Uterus (tissue), 2 donors: ENCODE measurements around the gene RPL27A.

ENCODE experiments used
- POLR2A ChIP-seq, 2 donors: fragments of 450-650 bp; IDR thresholded peaks; one replicate each; pipeline ENCODE4 v1.6.1; 2016; ENCODE audit warnings: antibody characterized with exemption in 2 of 2, mild to moderate bottlenecking in 1 of 2, moderate library complexity in 1 of 2
- TF ChIP-seq, protein P1 (sequence below), 4 experiments: fragments of 200-600 bp in 2 of 4; fragments of 450-650 bp in 2 of 4; sonication (generic) in 2 of 4; IDR thresholded peaks; one replicate each; pipeline ENCODE4 v1.5.1; 2016 to 2019; ENCODE audit warnings: antibody characterized with exemption in 4 of 4, mild to moderate bottlenecking in 2 of 4, moderate library complexity in 1 of 4

DNA sequence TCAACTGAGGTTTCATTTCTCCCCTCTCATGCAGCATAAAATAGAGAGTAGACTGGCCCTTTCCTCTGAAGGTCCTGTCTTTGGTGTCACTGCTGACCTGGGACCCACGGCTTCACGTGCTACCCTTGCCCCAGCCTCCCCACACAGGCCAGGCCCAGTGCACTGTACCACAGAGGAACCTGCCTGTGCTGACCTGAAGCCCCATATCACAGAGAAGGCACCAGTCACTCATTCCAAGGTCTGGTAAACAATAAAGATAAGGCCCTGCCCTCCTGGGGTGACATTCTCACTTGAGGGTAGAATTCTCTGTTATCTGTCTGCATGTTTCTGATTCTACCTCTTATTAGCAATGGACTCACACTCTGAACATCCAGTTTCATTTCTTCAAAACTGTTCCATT is 51.3 kb downstream of the RPL27A start:
- TF ChIP-seq, protein P1, sequence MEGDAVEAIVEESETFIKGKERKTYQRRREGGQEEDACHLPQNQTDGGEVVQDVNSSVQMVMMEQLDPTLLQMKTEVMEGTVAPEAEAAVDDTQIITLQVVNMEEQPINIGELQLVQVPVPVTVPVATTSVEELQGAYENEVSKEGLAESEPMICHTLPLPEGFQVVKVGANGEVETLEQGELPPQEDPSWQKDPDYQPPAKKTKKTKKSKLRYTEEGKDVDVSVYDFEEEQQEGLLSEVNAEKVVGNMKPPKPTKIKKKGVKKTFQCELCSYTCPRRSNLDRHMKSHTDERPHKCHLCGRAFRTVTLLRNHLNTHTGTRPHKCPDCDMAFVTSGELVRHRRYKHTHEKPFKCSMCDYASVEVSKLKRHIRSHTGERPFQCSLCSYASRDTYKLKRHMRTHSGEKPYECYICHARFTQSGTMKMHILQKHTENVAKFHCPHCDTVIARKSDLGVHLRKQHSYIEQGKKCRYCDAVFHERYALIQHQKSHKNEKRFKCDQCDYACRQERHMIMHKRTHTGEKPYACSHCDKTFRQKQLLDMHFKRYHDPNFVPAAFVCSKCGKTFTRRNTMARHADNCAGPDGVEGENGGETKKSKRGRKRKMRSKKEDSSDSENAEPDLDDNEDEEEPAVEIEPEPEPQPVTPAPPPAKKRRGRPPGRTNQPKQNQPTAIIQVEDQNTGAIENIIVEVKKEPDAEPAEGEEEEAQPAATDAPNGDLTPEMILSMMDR (IDR thresholded peaks at IDR 0.05) = no peak
- no peak for TF ChIP-seq POLR2A (IDR thresholded peaks at IDR 0.05)
